CD4-positive, alpha-beta T cell treated with Interleukin-10 for 1 hour (primary cell): ENCODE measurements around the gene ABHD16B.

ENCODE experiments used
- DNase-seq: peaks from one replicate; pipeline ENCODE4 v3.0.0-alpha.2; 2020

The ABHD16B gene

GRCh38 chr20:63861365-63861934, at the start of gene ABHD16B:
Gene ABHD16B (plus strand): TSS chr20:63861498. CDS start chr20:63861541, 43 bp downstream.
- DNase-seq: no peak

GRCh38 chr20:63814891-63815614, 46.2 kb upstream of the ABHD16B start:
- no peak for DNase-seq

GRCh38 chr20:63815615-63816253, 45.6 kb upstream of the ABHD16B start:
- no peak for DNase-seq

GRCh38 chr20:63819224-63819921, 41.9 kb upstream of the ABHD16B start:
- DNase-seq: peak; percentile 28

GRCh38 chr20:63821811-63822210, 39.5 kb upstream of the ABHD16B start:
- DNase-seq: no peak

GRCh38 chr20:63822276-63822696, 39.0 kb upstream of the ABHD16B start:
- no peak for DNase-seq

GRCh38 chr20:63823691-63824311, 37.5 kb upstream of the ABHD16B start:
- DNase-seq: no peak

GRCh38 chr20:63825331-63826118, 35.8 kb upstream of the ABHD16B start:
- no peak for DNase-seq

- DNase-seq: no peak
These were observed 34.5 kb upstream of the ABHD16B start for GRCh38 chr20:63826753-63827152.

- no peak for DNase-seq
These were observed 33.2 kb upstream of the ABHD16B start for GRCh38 chr20:63828124-63828523.

GRCh38 chr20:63828545-63828944, 32.8 kb upstream of the ABHD16B start:
- no peak for DNase-seq

GRCh38 chr20:63828951-63829350, 32.3 kb upstream of the ABHD16B start:
- no peak for DNase-seq

GRCh38 chr20:63829603-63829944, 31.7 kb upstream of the ABHD16B start:
- no peak for DNase-seq

- peak; percentile 13 for DNase-seq
These were observed 31.1 kb upstream of the ABHD16B start for GRCh38 chr20:63829945-63830835.

GRCh38 chr20:63830841-63831588, 30.3 kb upstream of the ABHD16B start, which contains the start of gene ZBTB46:
Gene ZBTB46 (minus strand): TSS chr20:63831264. CDS start chr20:63790757, 40,507 bp downstream.
- peak; percentile 28 for DNase-seq

GRCh38 chr20:63831646-63831992, 29.7 kb upstream of the ABHD16B start:
- no peak for DNase-seq

- DNase-seq: no peak
These were observed 29.2 kb upstream of the ABHD16B start for GRCh38 chr20:63831993-63832686.

GRCh38 chr20:63833776-63834490, 27.4 kb upstream of the ABHD16B start:
- DNase-seq: no peak

- DNase-seq: no peak
These were observed 26.8 kb upstream of the ABHD16B start for GRCh38 chr20:63834491-63834880.
